Neuronal stem cell (in vitro differentiated cells): ENCODE results near the gene PCSK9.
"Not testable (repeated sequence)": the region's sequence is repeated elsewhere in the genome, so short reads cannot be mapped to it uniquely, and the experiment has no call there.

Experiments used
- DNase-seq: peaks from one replicate; pipeline ENCODE4 v3.0.0-alpha.2; 2013; ENCODE audit warnings: low spot score
- H2AFZ ChIP-seq: one replicate; pipeline ENCODE4 v1.6.1; 2013; ENCODE audit warnings: mild to moderate bottlenecking, low read length, inconsistent platforms
- H2AK5ac ChIP-seq: 2 replicates; pipeline ENCODE4 v1.6.1; 2013; ENCODE audit warnings: low read depth, mild to moderate bottlenecking, inconsistent platforms, low read length, moderate library complexity, mixed read lengths
- H2BK120ac ChIP-seq: 2 replicates; pipeline ENCODE4 v1.6.1; 2013; ENCODE audit warnings: low read depth, mild to moderate bottlenecking, inconsistent platforms, low read length, moderate library complexity, mixed read lengths
- H2BK12ac ChIP-seq: one replicate; pipeline ENCODE4 v1.6.1; 2013; ENCODE audit warnings: low read length, inconsistent platforms
- H2BK15ac ChIP-seq: 2 replicates; pipeline ENCODE4 v1.6.1; 2013; ENCODE audit warnings: mild to moderate bottlenecking, low read length, inconsistent platforms, mixed read lengths
- H2BK5ac ChIP-seq: one replicate; pipeline ENCODE4 v1.6.1; 2013; ENCODE audit warnings: inconsistent platforms, mild to moderate bottlenecking, low read length, moderate library complexity
- H3K14ac ChIP-seq: one replicate; pipeline ENCODE4 v1.6.1; 2013; ENCODE audit warnings: low read length, inconsistent platforms
- H3K18ac ChIP-seq: 2 replicates; pipeline ENCODE4 v1.6.1; 2013; ENCODE audit warnings: low read length, inconsistent platforms
- H3K23ac ChIP-seq: 2 replicates; pipeline ENCODE4 v1.6.1; 2013; ENCODE audit warnings: low read depth, mild to moderate bottlenecking, mixed read lengths, low read length, inconsistent platforms; ENCODE audit not compliant: poor library complexity
- H3K27ac ChIP-seq: replicated peaks from 3 replicates; pipeline ENCODE4 v1.5.1; 2013; ENCODE audit warnings: low read length, inconsistent platforms
- H3K27me3 ChIP-seq, 3 experiments: 2 replicates each; pipeline ENCODE4 v1.6.1; 2013; ENCODE audit warnings: low read length in 3 of 3, mild to moderate bottlenecking in 2 of 3, inconsistent platforms in 1 of 3, low read depth in 1 of 3, mixed read lengths in 1 of 3, moderate library complexity in 1 of 3; ENCODE audit not compliant: control insufficient read depth in 3 of 3, insufficient read depth in 3 of 3
- H3K36me3 ChIP-seq, 2 donors: replicated peaks in 1 of 2; 2 replicates each; pipeline ENCODE4 v1.6.1; 2013; ENCODE audit warnings: low read length in 2 of 2; ENCODE audit not compliant: control insufficient read depth in 2 of 2, insufficient read depth in 2 of 2
- H3K4ac ChIP-seq: 2 replicates; pipeline ENCODE4 v1.6.1; 2013; ENCODE audit warnings: inconsistent platforms, mild to moderate bottlenecking, low read length, moderate library complexity
- H3K4me1 ChIP-seq, 2 donors: 1 replicate in 1 of 2; 2 replicates in 1 of 2; pipeline ENCODE4 v1.6.1; 2013; ENCODE audit warnings: low read length in 2 of 2, low read depth in 1 of 2; ENCODE audit not compliant: control insufficient read depth in 2 of 2, insufficient read depth in 1 of 2
- H3K4me2 ChIP-seq: one replicate; pipeline ENCODE4 v1.6.1; 2013; ENCODE audit warnings: mild to moderate bottlenecking, low read length, inconsistent platforms; ENCODE audit not compliant: insufficient read depth, poor library complexity, severe bottlenecking
- H3K4me3 ChIP-seq, 2 donors: 2 replicates each; pipeline ENCODE4 v1.5.1; 2013; ENCODE audit warnings: low read length in 2 of 2, mild to moderate bottlenecking in 2 of 2, inconsistent platforms in 1 of 2, moderate library complexity in 1 of 2
- H3K79me1 ChIP-seq: one replicate; pipeline ENCODE4 v1.6.1; 2013; ENCODE audit warnings: low read depth, mild to moderate bottlenecking, inconsistent platforms, low read length, moderate library complexity
- H3K9ac ChIP-seq: one replicate; pipeline ENCODE4 v1.6.1; 2013; ENCODE audit warnings: mild to moderate bottlenecking, low read depth, low read length, inconsistent platforms; ENCODE audit not compliant: poor library complexity
- H3K9me3 ChIP-seq, 2 donors: replicated peaks in 1 of 2; 2 replicates each; pipeline versions ENCODE3 to v1.6.1; 2013; ENCODE audit warnings: low read length in 2 of 2, mild to moderate bottlenecking in 2 of 2, inconsistent platforms in 1 of 2, low read depth in 1 of 2, mixed read lengths in 1 of 2, moderate library complexity in 1 of 2; ENCODE audit not compliant: control insufficient read depth in 2 of 2, insufficient read depth in 1 of 2
- H4K8ac ChIP-seq: one replicate; pipeline ENCODE4 v1.6.1; 2013; ENCODE audit warnings: low read depth, mild to moderate bottlenecking, inconsistent platforms, low read length, moderate library complexity
- H4K91ac ChIP-seq: one replicate; pipeline ENCODE4 v1.6.1; 2013; ENCODE audit warnings: low read length, low read depth, mild to moderate bottlenecking, inconsistent platforms; ENCODE audit not compliant: poor library complexity
- WGBS, 2 donors: extraction: QIAGEN DNeasy Blood & Tissue Kit; methylation state at CpG; one replicate each; pipeline ENCODE4 v1.1.7; 2013; ENCODE audit warnings: missing lambda C conversion rate in 2 of 2, mixed read lengths in 1 of 2; ENCODE audit not compliant: insufficient read length in 2 of 2, insufficient replicate concordance in 1 of 2; ENCODE audit errors: extremely low coverage in 2 of 2; 5-methylcytosine and 5-hydroxymethylcytosine counted together

PCSK9 gene

GRCh38 chr1:55018395-55018794 lies 21.0 kb upstream of the PCSK9 start:
- H2BK120ac ChIP-seq = no peak overlapping the region
- H3K4me1 ChIP-seq = no peaks in the 10 kb centered on the region
- no peak overlapping the region for H2BK5ac ChIP-seq
- no peak overlapping the region for H3K9ac ChIP-seq
- no peak overlapping the region for H2BK12ac ChIP-seq
- DNase-seq = no peak
- H3K18ac ChIP-seq = no peak overlapping the region
- no peak overlapping the region for H3K4me3 ChIP-seq
- H3K4me2 ChIP-seq = no peak overlapping the region
- H2BK15ac ChIP-seq = no peak overlapping the region
- H4K91ac ChIP-seq = no peak overlapping the region
- no peak overlapping the region for H3K14ac ChIP-seq
- no peaks in the 10 kb centered on the region for H3K79me1 ChIP-seq
- H3K36me3 ChIP-seq = no peaks in the 10 kb centered on the region
- H3K9me3 ChIP-seq = no peaks in the 10 kb centered on the region
- no peak overlapping the region for H2AK5ac ChIP-seq
- no peak overlapping the region for H4K8ac ChIP-seq
- no peak overlapping the region for H2AFZ ChIP-seq
- WGBS, 2 donors = no CpG with 5 or more reads among the region's 9 CpGs
- H3K27me3 ChIP-seq = peaks cover 0 to 30% (median 0%) of the 10 kb centered on the region in 3 experiments
- no peak overlapping the region for H3K27ac ChIP-seq
- H3K23ac ChIP-seq = no peak overlapping the region
- no peak overlapping the region for H3K4ac ChIP-seq

GRCh38 chr1:55021942-55022546 lies 17.3 kb upstream of the PCSK9 start:
- no peaks in the 10 kb centered on the region for H3K4me1 ChIP-seq
- H2BK12ac ChIP-seq = no peak overlapping the region
- H2AFZ ChIP-seq = peak overlapping the region; percentile 93
- H3K4ac ChIP-seq = no peak overlapping the region
- no peak overlapping the region for H3K4me3 ChIP-seq
- no CpG with 5 or more reads among the region's 15 CpGs for WGBS, 2 donors
- peak overlapping the region; percentile 96 for H2BK15ac ChIP-seq
- H3K27me3 ChIP-seq = no peaks in the 10 kb centered on the region
- H3K27ac ChIP-seq = no peak overlapping the region
- peak overlapping the region; percentile 83 for H2AK5ac ChIP-seq
- H3K23ac ChIP-seq = peak overlapping the region; percentile 2
- H3K18ac ChIP-seq = peak overlapping the region; percentile 74
- peak; percentile 79 for DNase-seq
- H3K9me3 ChIP-seq = no peaks in the 10 kb centered on the region
- no peaks in the 10 kb centered on the region for H3K79me1 ChIP-seq
- no peak overlapping the region for H3K4me2 ChIP-seq
- peak overlapping the region; percentile 82 for H3K14ac ChIP-seq
- H3K36me3 ChIP-seq = no peaks in the 10 kb centered on the region
- H4K8ac ChIP-seq = peak overlapping the region; percentile 78
- H3K9ac ChIP-seq = peak overlapping the region; percentile 32
- no peak overlapping the region for H2BK5ac ChIP-seq
- H4K91ac ChIP-seq = no peak overlapping the region
- no peak overlapping the region for H2BK120ac ChIP-seq

GRCh38 chr1:55024163-55024562 lies 15.2 kb upstream of the PCSK9 start:
- H2BK12ac ChIP-seq, H3K14ac ChIP-seq, H2AK5ac ChIP-seq, H3K23ac ChIP-seq, H3K9me3 ChIP-seq, H4K91ac ChIP-seq, H3K4me3 ChIP-seq, H3K4me2 ChIP-seq, H3K36me3 ChIP-seq, H3K79me1 ChIP-seq, H2BK15ac ChIP-seq, DNase-seq, H3K27ac ChIP-seq, H3K9ac ChIP-seq, H3K18ac ChIP-seq, H3K4me1 ChIP-seq, H4K8ac ChIP-seq, H3K27me3 ChIP-seq, H2BK120ac ChIP-seq, H2AFZ ChIP-seq, H2BK5ac ChIP-seq, H3K4ac ChIP-seq: not testable (repeated sequence)
- WGBS, 2 donors = no CpG with 5 or more reads among the region's 10 CpGs

- H3K4me3 ChIP-seq, H3K79me1 ChIP-seq, H2AK5ac ChIP-seq, H4K8ac ChIP-seq, DNase-seq, H2BK15ac ChIP-seq, H3K18ac ChIP-seq, H2AFZ ChIP-seq, H3K23ac ChIP-seq, H2BK12ac ChIP-seq, H2BK5ac ChIP-seq, H3K4me2 ChIP-seq, H4K91ac ChIP-seq, H3K4ac ChIP-seq, H3K27me3 ChIP-seq, H3K9ac ChIP-seq, H3K27ac ChIP-seq, H3K14ac ChIP-seq, H3K36me3 ChIP-seq, H3K9me3 ChIP-seq, H2BK120ac ChIP-seq, H3K4me1 ChIP-seq: not testable (repeated sequence)
- WGBS, 2 donors = no CpG with 5 or more reads among the region's 3 CpGs
These were observed 12.7 kb upstream of the PCSK9 start for GRCh38 chr1:55026682-55027081.
